MM.1S (cell line): ENCODE results near the gene SULT1C3.

Experiments
- EZH2phosphoT487 ChIP-seq: fragments of 300-600 bp; sonication (generic); IDR thresholded peaks from 2 replicates; pipeline ENCODE4 v1.6.1; 2018; ENCODE audit warnings: antibody characterized with exemption, low read length
- TF ChIP-seq, protein P1 (sequence below): fragments of 300-600 bp; sonication (generic); IDR thresholded peaks from 2 replicates; pipeline ENCODE4 v1.5.1; 2016; ENCODE audit warnings: antibody characterized with exemption, low read length, mixed read lengths

DNA sequence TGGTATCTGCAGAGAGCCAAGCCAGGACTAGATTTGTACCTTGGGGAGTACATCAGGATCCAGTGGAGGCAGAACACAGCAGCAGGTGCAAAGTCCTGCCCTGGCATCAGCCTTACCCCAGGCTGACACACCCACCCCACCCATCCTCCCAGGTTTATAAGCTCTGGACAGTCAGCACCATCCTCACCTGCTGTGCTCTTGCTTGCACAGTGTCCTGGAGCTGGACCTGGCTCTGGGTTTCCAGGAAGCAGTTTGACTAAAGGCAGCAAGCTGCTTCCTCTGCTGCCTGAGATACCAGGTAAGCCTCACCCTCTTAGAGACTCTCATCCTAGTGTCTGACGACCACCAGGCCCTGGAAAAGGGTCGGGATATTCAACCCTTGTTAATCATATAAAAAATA, at the start of gene SULT1C3:
- TF ChIP-seq, protein P1, sequence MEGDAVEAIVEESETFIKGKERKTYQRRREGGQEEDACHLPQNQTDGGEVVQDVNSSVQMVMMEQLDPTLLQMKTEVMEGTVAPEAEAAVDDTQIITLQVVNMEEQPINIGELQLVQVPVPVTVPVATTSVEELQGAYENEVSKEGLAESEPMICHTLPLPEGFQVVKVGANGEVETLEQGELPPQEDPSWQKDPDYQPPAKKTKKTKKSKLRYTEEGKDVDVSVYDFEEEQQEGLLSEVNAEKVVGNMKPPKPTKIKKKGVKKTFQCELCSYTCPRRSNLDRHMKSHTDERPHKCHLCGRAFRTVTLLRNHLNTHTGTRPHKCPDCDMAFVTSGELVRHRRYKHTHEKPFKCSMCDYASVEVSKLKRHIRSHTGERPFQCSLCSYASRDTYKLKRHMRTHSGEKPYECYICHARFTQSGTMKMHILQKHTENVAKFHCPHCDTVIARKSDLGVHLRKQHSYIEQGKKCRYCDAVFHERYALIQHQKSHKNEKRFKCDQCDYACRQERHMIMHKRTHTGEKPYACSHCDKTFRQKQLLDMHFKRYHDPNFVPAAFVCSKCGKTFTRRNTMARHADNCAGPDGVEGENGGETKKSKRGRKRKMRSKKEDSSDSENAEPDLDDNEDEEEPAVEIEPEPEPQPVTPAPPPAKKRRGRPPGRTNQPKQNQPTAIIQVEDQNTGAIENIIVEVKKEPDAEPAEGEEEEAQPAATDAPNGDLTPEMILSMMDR: no peak
- no peak for TF ChIP-seq EZH2phosphoT487
